ENCODE results near the gene GATAD2A.

- TF ChIP-seq CTCF (IDR thresholded peaks at IDR 0.05) (no peak), POLR2A (IDR thresholded peaks at IDR 0.05) (no peak), EP300 (IDR thresholded peaks at IDR 0.05) (no peak), POLR2AphosphoS5 (IDR thresholded peaks at IDR 0.05) (no peak)
Measured at GRCh38 chr19:19416280-19416679, 10.8 kb downstream of the GATAD2A start.

Measured in sigmoid colon (tissue), 4 donors.